GM18520 (cell line): Measurements from ENCODE around the gene RBM4B.

ENCODE experiments used
- ATAC-seq: cut with Tn5 transposase; IDR thresholded peaks from one replicate; pipeline ENCODE4 v1.9.1; 2021; ENCODE audit not compliant: unreplicated experiment

Gene RBM4B

GRCh38 chr11:66687831-66688281, 10.2 kb upstream of the RBM4B start:
- ATAC-seq, result no peak

DNA sequence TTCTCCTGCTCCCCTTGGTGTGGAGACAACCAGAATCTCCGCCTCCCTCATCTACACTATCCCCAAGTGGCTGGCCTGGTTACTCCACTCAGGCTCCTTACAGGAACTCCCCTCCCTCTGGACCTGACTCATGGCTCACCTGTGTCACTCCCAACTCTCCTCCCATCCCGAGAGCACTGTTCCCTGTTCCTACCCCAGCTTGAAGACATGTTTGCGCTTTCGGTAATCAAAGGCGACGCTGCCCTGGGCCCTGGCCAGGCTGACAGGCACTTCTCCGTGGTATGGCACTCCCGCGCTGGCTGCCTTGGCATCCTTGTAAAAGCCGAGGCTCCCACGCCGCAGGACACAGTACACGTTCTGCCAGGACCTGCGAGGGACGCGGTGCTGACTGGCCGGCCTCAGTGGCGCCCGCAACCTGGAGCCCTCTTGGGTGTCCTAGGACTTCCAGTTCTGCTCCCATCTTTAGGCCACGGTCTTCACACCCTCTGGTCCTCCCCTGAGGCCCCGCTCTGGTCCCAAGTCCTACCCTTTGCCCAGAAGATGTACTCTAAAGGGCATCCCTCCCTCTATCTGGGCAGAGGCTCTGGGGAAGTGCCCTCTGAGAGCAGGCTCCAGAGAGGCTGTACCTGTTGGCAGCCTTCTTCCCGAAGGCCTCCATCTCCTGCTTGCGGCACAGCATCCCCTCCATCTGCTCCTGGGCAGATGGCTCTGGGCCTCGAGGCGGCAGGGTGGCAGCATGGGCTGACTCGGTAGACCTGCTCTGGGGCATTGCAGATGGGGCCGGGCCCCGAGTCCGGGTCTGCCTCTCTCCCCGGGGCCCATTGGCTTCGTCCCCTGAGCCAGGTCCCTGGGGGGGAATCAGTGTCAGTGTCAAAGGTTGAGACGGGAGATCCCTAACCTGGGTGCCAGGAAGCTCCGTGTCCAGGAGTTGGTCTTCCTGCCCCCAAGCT, 9.4 kb upstream of the RBM4B start:
- no peak for ATAC-seq

- no peak for ATAC-seq
These were observed 8.6 kb upstream of the RBM4B start for GRCh38 chr11:66686100-66686785.

GRCh38 chr11:66685276-66686099, 7.8 kb upstream of the RBM4B start:
- ATAC-seq, result no peak

DNA sequence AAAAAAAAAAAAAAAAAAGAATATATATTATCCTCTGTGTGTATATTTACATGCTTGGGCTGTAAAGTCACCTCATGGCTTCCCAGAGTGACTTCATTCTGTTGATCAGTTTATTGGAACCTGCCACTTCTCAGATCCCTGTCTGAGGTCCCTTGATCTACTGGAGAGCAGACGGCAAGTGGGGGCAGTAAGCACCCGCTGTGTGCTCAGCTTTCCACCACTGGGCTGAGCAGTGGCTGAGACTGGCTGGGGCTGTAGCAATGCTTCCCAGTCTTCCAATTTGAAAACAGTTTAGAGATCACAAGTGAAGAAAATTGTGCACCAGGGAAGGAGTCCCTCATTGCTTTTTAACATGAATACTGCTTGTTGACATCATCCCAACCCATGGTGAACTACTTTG, 6.9 kb upstream of the RBM4B start:
- no peak for ATAC-seq

DNA sequence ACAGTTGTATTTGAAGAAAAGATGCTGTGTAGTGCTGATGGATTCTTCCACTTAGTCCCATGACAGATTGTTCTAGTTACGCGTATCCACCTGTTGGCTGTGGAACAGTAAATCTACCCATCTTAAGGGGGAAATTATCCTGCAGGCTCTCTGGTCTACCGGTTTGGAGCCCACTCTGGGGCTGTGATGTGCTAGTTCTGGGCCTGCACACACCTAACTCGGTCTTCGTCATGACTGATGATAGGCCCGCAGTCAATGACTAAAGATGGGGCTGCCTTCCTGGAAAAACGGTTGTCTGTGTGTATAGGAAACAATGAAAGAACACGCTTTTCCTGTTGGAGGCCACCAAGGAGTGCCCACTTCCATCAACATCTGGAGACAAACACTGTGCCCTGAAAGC, 6.2 kb upstream of the RBM4B start:
- no peak for ATAC-seq

DNA sequence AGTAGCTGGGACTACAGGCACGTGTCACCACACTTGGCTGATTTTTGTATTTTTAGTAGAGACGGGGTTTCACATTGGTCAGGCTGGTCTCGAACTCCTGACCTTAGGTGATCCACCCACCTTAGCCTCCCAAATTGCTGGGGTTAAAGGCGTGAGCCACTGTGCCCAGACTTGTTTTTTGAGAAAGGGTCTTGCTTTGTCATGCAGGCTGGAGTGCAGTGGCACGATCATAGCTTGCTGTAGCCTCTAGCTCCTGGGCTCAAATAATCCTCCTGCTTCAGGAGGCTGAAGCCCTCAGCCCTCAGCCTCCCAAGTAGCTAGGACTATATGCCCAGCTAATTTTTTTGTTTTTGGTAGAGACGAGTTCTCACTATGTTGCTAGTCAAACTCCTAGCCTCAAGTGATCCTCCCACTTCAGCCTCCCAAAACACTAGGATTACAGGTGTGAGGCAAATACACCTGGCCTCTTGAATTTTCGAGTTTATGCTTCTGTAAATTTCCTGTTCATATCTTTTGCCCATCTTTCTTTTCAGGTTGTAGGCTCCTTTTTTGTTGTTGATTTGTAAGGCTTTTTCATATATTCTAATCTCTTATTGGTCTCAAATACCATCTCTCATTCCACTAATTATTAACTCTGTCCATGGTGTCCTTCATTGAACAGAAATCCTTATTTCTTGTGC, 3.4 kb upstream of the RBM4B start:
- no peak for ATAC-seq

GRCh38 chr11:66676931-66677598, 622 bp downstream of the RBM4B start:
- no peak for ATAC-seq

DNA sequence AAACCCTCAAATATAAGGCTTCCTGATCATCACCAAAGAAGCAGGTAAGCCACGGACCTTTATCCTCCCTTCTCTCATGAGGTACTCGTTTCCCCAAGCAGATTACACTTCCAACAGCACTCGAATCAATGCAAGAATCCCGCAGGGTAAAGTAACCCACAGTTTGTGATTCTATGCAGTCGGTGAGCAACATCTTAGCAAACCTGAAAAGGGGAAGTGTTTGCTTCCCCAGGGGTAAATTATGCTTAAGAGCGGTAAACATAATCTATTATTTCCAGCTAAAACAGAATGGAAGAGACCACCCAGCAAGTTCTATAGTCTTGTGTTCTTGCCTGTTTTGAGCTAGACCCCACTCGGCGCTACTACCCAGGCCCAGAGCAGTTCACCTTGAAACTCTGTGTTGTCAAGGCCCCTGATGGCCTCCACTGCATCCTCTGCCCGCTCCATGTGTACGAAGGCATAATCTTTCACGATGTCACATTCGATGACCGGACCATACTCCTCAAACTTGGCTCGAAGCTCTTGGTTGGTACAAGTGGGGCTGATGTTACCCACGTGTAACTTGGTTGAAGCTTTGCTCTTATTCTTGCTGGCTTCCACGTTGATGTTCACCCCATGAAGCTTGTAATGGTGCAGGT, 1.3 kb downstream of the RBM4B start:
- no peak for ATAC-seq

DNA sequence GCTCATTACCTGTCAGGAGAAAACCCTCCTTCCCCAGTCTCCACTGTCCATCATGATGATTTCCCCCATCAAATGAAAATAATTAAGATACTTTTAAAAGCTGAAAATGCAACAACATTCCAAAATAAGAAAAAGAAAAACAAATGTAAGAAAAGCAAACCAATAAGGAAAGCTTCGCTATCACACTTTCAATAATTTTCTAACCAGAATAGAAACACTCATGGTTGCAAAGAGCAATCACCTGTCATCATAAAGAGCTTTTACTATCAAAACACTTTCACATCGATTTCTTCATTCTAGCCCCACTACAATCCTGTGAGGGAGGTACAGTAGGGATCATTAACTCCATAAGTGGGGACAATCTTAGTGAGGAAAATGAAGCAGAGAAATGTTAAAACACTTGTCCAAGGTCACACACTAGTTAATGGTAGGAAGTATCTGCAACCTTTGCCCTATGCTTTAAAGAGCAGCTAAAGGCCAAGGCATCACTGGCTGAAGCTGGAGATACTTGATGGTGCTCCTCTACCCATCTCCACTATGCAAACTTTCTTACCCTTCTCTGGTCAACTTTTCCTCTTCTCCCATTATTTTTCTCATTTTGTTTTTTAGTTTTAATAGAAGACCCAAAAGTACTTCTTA, 2.6 kb downstream of the RBM4B start:
- ATAC-seq, result no peak

DNA sequence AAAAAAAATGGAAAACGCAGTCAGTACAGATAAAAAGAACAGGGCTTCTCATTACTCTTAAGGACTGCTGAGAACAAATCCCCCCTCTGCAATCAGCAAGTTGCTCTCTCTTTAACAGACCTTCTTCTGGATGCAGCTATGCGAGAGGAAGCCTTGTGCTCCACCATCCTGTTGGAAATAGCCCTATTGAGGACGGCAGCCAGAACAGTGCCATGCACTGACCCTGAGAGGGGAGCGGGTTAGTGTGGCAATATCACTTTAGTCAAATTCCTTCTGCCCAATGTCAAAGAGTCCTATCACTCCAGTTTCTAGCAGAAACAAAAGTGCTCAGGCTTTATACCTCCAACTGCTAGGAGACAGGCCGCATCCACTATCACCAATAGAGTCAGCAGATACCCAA, 6.9 kb downstream of the RBM4B start:
- no peak for ATAC-seq

GRCh38 chr11:66665369-66665768, 12.3 kb downstream of the RBM4B start:
- no peak for ATAC-seq

GRCh38 chr11:66663741-66664296, 13.9 kb downstream of the RBM4B start:
- no peak for ATAC-seq

GRCh38 chr11:66659763-66660162, 17.9 kb downstream of the RBM4B start:
- no peak for ATAC-seq

DNA sequence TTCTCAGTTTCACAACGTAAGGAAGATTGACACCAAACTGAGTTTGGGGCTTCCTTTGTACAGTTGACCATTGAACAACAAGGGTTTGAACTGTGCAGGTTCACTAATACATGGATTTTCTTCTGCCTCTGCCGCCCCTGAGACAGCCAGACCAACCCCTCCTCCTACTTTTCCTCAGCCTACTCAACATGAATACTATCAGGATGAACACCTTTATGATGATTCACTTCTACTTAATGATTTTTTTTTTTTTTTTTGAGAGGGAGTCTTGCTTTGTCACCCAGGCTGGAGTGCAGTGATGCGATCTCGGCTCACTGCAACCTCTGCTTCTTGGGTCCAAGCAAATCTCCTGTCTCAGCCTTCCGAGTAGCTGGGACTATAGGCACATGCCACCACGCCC, 24.6 kb downstream of the RBM4B start:
- no peak for ATAC-seq

- no peak for ATAC-seq
These were observed 25.0 kb downstream of the RBM4B start for GRCh38 chr11:66652651-66653050.

DNA sequence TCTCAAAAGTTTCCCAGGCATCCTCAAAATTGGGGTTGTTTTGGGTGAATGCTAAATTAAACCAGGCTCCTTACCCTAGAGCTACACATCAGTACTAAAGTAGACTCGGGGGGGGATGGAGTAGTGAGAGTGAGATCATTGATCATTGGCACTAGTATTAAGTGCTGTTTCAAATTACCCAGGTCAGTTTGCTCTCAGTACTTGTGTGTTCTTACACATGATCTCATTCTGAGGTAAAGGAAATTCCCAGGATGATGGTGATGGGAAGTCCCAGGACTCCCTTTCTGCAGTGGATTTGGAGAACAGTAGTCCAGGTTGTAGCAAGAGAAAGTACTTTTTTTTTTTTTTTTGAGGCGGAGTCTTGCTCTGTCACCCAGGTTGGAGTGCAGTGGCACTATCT, 26.7 kb downstream of the RBM4B start:
- ATAC-seq, result no peak

GRCh38 chr11:66649903-66650302, 27.8 kb downstream of the RBM4B start:
- no peak for ATAC-seq

- no peak for ATAC-seq
These were observed 30.9 kb downstream of the RBM4B start for GRCh38 chr11:66646828-66647227.
